ENCODE results near the gene NT5DC3.

DNA sequence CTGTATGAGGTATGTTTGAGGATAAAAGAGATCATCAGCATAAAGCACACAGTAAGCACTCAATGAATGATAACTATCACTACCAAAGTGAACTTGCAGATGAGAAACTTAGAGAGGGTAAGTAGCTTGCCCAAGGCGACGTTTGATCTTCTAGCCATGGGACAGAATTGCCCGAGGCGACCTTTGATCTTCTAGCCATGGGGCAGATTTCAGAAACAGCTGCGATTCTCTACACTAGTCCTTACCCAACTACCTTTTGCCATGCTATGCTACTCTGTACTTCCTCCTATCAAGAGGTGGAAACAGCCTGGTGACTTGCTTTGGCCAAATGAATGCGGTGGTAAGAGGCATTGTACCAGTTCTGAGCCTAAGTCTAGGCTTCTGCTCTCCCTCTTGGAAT lies 23.7 kb upstream of the NT5DC3 start:
- TF ChIP-seq POLR2A (IDR thresholded peaks at IDR 0.05) (no peak), CTCF (IDR thresholded peaks at IDR 0.05) (no peak)
